Measurements from ENCODE around the gene FILIP1L. TPM values are rescaled to one million over a fixed set of nuclear protein-coding genes. Genes with fewer than 3 reads are reported as not detected.

Gene FILIP1L
- total RNA-seq, 1 donor from 2014 or later: 19.4 TPM

DNA sequence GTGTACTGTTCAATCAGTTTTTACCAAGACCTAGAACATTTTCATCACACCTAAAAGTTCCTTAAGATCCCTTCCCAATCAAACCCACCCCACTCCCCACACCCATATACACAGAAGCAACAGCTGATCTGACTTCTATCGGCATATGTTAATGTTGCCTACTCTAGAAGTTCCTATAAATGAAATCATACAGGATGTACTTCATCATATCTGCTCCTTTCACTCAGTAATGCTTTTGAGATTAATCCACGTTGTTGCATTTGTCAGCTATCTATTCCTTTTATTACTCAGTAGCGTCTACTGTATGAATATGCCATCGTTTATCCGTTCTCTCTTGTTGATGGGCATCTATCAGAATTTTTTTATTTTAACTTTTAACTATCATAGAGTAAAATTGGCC is 14.3 kb upstream of the FILIP1L start:
- H3K4me1 Mint-ChIP-seq (ENCODE audit: low read depth): peaks cover 1% of the 10 kb centered on the region
- TF ChIP-seq, protein P1, sequence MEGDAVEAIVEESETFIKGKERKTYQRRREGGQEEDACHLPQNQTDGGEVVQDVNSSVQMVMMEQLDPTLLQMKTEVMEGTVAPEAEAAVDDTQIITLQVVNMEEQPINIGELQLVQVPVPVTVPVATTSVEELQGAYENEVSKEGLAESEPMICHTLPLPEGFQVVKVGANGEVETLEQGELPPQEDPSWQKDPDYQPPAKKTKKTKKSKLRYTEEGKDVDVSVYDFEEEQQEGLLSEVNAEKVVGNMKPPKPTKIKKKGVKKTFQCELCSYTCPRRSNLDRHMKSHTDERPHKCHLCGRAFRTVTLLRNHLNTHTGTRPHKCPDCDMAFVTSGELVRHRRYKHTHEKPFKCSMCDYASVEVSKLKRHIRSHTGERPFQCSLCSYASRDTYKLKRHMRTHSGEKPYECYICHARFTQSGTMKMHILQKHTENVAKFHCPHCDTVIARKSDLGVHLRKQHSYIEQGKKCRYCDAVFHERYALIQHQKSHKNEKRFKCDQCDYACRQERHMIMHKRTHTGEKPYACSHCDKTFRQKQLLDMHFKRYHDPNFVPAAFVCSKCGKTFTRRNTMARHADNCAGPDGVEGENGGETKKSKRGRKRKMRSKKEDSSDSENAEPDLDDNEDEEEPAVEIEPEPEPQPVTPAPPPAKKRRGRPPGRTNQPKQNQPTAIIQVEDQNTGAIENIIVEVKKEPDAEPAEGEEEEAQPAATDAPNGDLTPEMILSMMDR (IDR thresholded peaks at IDR 0.05; ENCODE audit: unreplicated experiment): no peak
- DNase-seq (ENCODE audit: low spot score, unreplicated experiment): no peak
- no peaks in the 10 kb centered on the region for H3K27me3 Mint-ChIP-seq
- H3K27ac Mint-ChIP-seq: no peak overlapping the region
- H3K9me3 Mint-ChIP-seq (ENCODE audit: low read depth): no peaks in the 10 kb centered on the region
- no peaks in the 10 kb centered on the region for H3K36me3 Mint-ChIP-seq (ENCODE audit: insufficient read depth)
- H3K4me3 Mint-ChIP-seq (ENCODE audit: low read depth): no peak overlapping the region

DNA sequence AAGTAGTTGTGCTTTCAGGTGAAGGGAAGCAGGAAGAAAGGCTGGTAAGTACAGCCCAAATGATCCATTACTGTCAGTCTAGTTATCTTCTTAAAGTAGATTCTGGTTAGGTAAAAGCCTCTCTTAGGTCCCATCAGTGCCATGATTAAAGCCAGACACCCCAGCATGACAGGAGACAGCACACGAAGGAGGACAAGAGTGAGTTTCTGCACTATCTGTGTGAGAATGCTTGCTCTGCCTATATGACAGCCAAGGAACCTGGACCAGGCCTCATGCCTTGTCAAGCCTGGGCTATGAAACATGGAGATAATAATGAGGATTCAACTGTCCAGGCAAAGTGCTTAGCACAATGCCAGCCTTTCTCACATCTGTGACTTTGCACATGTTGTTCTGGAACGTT is 13.5 kb upstream of the FILIP1L start:
- no peaks in the 10 kb centered on the region for H3K9me3 Mint-ChIP-seq (ENCODE audit: low read depth)
- H3K27ac Mint-ChIP-seq: no peak overlapping the region
- no peaks in the 10 kb centered on the region for H3K36me3 Mint-ChIP-seq (ENCODE audit: insufficient read depth)
- no peaks in the 10 kb centered on the region for H3K27me3 Mint-ChIP-seq
- DNase-seq (ENCODE audit: low spot score, unreplicated experiment): no peak
- no peak overlapping the region for H3K4me3 Mint-ChIP-seq (ENCODE audit: low read depth)
- TF ChIP-seq, protein P1 (IDR thresholded peaks at IDR 0.05; ENCODE audit: unreplicated experiment): no peak
- peaks cover 1% of the 10 kb centered on the region for H3K4me1 Mint-ChIP-seq (ENCODE audit: low read depth)

DNA sequence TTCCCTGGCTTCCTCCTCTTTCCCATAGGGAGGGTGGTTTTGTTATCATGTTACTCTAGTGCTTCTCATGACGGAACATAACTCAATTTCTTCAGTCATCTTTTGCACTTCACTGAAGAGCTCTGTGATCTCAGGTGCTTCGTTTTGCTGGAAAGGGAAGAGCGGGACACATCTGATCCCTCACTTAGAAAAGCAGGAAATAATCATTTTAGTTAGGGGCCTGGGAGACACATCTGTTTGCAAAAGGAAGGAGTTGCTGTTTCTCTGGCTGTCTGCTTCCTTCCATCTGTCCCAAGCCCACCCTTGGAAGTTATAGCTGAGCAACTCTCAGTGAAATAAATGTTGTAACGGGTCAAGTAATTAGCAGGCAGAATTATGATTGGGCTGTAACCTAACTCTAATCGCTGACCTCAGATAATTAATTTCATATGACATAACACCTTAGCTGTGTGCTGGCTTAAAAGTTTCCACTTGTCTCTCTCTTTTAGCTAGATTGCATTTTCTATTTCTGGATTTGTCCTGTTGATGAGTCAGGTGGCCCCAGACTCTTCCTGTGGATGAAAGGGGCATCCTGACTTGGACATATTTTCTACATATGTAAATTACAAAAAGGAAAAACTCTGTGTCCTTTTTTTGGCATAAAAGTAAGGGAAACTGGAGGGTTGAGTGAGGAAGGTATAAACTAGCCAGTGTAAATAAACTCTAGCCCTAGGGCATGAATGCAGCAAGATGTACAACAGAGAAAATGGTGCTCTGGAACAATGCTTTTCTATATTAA is 11.0 kb upstream of the FILIP1L start:
- no peaks in the 10 kb centered on the region for H3K9me3 Mint-ChIP-seq (ENCODE audit: low read depth)
- TF ChIP-seq, protein P1 (IDR thresholded peaks at IDR 0.05; ENCODE audit: unreplicated experiment): no peak
- no peaks in the 10 kb centered on the region for H3K36me3 Mint-ChIP-seq (ENCODE audit: insufficient read depth)
- H3K27me3 Mint-ChIP-seq: no peaks in the 10 kb centered on the region
- peaks cover 1% of the 10 kb centered on the region for H3K4me1 Mint-ChIP-seq (ENCODE audit: low read depth)
- no peak overlapping the region for H3K27ac Mint-ChIP-seq
- no peak for DNase-seq (ENCODE audit: low spot score, unreplicated experiment)
- no peak overlapping the region for H3K4me3 Mint-ChIP-seq (ENCODE audit: low read depth)

DNA sequence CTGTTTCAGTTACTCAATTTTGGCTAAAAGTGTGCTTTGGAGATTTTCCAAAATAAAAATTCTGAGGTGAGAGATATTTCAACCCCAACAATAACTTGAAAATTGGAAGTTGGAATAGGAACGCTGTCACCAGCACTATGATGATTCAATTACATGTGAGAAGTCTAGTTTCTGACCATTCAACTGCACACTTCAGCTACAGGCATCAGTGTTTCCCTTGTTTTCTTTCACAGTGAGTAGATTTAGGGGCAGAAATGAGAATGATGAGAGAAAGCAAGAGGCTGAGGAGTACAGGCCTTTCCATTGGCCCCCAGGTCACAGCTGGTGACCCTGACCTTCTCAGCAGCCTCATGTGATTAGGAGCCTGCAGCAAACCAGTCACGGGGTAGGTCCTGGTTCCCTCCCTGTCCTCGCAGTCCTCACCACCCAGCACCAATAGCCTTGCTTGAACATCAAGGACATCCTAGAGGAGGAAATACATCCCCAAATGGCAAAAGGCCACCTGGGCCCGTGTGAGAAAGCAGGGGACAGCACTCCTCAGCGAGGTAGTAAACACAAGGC is 10.0 kb upstream of the FILIP1L start:
- Mint-ChIP-seq H3K27ac (peak overlapping the region; percentile 30), H3K9me3 (ENCODE audit: low read depth) (no peaks in the 10 kb centered on the region), H3K36me3 (ENCODE audit: insufficient read depth) (no peaks in the 10 kb centered on the region), H3K27me3 (no peaks in the 10 kb centered on the region), H3K4me3 (ENCODE audit: low read depth) (no peak overlapping the region), H3K4me1 (ENCODE audit: low read depth) (peaks cover 1% of the 10 kb centered on the region)
- no peak for DNase-seq (ENCODE audit: low spot score, unreplicated experiment)
- TF ChIP-seq, protein P1 (IDR thresholded peaks at IDR 0.05; ENCODE audit: unreplicated experiment): no peak

DNA sequence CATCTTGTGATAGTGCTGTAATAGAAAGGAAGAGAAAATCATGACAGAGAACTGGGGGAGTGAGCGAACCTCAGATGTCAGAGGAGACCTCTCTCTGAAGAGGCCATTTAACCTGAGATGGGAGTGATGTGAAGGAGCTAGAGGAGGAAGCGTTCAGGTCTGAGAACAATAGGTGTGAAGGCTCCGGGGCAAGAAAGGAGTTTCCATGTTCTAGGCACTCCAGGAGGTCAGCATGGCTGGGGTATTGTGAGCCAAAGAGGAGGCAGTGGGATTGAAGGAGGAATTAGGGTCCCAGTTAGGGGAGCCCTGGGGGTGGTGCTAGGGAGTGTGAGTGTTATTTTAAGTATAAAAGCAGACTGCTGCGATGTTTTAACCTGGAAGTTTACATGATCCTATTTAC is 8.8 kb upstream of the FILIP1L start:
- Mint-ChIP-seq H3K27ac (peak overlapping the region; percentile 12), H3K36me3 (ENCODE audit: insufficient read depth) (no peaks in the 10 kb centered on the region), H3K4me3 (ENCODE audit: low read depth) (no peak overlapping the region), H3K4me1 (ENCODE audit: low read depth) (peaks cover 1% of the 10 kb centered on the region), H3K9me3 (ENCODE audit: low read depth) (no peaks in the 10 kb centered on the region), H3K27me3 (no peaks in the 10 kb centered on the region)
- DNase-seq (ENCODE audit: low spot score, unreplicated experiment): no peak
- TF ChIP-seq, protein P1 (IDR thresholded peaks at IDR 0.05; ENCODE audit: unreplicated experiment): no peak

Data from progenitor cell of endocrine pancreas (in vitro differentiated cells).